RWPE2 (cell line): ENCODE data around the gene PTPRN2.

Source experiments
- ATAC-seq: fragments of 200-7000 bp; cut with Tn5 transposase; 3 replicates; pipeline ENCODE4 v1.9.1; 2021; ENCODE audit warnings: low read depth
- DNase-seq: peaks from one replicate; pipeline ENCODE4 v3.0.0-alpha.2; 2020; ENCODE audit warnings: low spot score
- H3K27ac ChIP-seq: fragments of 450-650 bp; 2 replicates; pipeline ENCODE4 v1.5.1; 2017; ENCODE audit warnings: mild to moderate bottlenecking; ENCODE audit not compliant: poor library complexity, severe bottlenecking
- H3K27me3 ChIP-seq: fragments of 250-450 bp; sonication (Bioruptor Pico); 2 replicates; pipeline ENCODE4 v1.5.1; 2021; ENCODE audit warnings: mild to moderate bottlenecking, moderate library complexity; ENCODE audit not compliant: insufficient read depth, poor library complexity, severe bottlenecking
- H3K36me3 ChIP-seq: fragments of 250-450 bp; sonication (Bioruptor Pico); 2 replicates; pipeline ENCODE4 v1.5.1; 2020; ENCODE audit warnings: low read depth, mild to moderate bottlenecking, moderate library complexity
- H3K4me1 ChIP-seq: fragments of 250-450 bp; sonication (Bioruptor Pico); 2 replicates; pipeline ENCODE4 v1.5.1; 2021; ENCODE audit warnings: mild to moderate bottlenecking, moderate library complexity; ENCODE audit not compliant: insufficient read depth, poor library complexity, severe bottlenecking
- H3K4me3 ChIP-seq: fragments of 250-450 bp; sonication (Bioruptor Pico); 2 replicates; pipeline ENCODE4 v1.5.1; 2021; ENCODE audit warnings: mild to moderate bottlenecking, moderate library complexity; ENCODE audit not compliant: severe bottlenecking
- H3K9me3 ChIP-seq: fragments of 250-450 bp; sonication (Bioruptor Pico); 2 replicates; pipeline ENCODE4 v1.5.1; 2021; ENCODE audit warnings: mild to moderate bottlenecking, moderate library complexity; ENCODE audit not compliant: severe bottlenecking
- TF ChIP-seq, protein P1 (sequence below): fragments of 450-650 bp; IDR thresholded peaks from one replicate; pipeline ENCODE4 v1.5.1; 2017; ENCODE audit warnings: mild to moderate bottlenecking, moderate library complexity; ENCODE audit not compliant: poor library complexity, severe bottlenecking

PTPRN2 gene

DNA sequence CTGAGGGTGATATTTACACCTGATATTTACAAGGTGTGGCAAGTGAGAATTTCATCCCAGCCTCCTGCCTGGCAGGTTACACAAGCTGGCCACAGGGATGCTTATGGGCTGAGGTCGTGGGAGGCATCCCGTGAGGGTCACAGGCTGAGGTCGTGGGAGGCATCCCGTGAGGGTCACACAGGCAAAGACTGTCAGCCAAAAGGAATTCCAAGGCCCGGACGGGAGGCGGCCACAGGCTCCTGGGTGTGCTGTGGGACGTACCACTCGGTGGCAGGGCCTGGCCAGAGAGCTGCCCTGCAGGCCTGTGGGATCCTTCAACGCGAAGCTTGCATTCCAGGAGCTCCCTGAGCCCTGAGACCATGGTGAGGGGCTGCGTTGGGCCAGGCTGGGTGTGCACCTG, 790.3 kb downstream of the PTPRN2 start:
- Histone ChIP-seq H3K4me1 (no peaks in the 10 kb centered on the region), H3K27me3 (no peaks in the 10 kb centered on the region), H3K27ac (no peak overlapping the region), H3K36me3 (no peaks in the 10 kb centered on the region), H3K9me3 (peaks cover 2% of the 10 kb centered on the region), H3K4me3 (no peak overlapping the region)
- TF ChIP-seq, protein P1, sequence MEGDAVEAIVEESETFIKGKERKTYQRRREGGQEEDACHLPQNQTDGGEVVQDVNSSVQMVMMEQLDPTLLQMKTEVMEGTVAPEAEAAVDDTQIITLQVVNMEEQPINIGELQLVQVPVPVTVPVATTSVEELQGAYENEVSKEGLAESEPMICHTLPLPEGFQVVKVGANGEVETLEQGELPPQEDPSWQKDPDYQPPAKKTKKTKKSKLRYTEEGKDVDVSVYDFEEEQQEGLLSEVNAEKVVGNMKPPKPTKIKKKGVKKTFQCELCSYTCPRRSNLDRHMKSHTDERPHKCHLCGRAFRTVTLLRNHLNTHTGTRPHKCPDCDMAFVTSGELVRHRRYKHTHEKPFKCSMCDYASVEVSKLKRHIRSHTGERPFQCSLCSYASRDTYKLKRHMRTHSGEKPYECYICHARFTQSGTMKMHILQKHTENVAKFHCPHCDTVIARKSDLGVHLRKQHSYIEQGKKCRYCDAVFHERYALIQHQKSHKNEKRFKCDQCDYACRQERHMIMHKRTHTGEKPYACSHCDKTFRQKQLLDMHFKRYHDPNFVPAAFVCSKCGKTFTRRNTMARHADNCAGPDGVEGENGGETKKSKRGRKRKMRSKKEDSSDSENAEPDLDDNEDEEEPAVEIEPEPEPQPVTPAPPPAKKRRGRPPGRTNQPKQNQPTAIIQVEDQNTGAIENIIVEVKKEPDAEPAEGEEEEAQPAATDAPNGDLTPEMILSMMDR, result no peak
- ATAC-seq, result no peak
- DNase-seq, result no peak

DNA sequence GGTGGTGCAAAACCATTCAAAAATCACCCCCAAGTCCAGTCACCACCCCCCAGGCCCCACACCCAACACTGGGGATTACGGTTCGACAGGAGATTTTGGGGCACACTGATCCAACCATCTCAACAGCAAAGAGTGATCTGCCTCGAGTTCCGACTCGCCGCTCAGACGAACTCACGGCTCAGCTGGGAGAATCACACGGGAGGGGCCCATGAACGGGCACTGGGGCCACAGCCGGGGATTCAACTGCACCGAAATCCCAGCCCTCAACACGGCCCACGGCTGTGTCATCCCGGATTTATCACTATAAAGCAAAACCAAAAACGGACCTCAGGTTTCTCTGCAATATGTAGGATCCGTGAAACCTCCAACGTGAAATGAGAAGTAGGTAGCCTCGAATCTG, 790.8 kb downstream of the PTPRN2 start:
- H3K27ac ChIP-seq, result no peak overlapping the region
- TF ChIP-seq, protein P1, result no peak
- H3K27me3 ChIP-seq, result no peaks in the 10 kb centered on the region
- no peak for DNase-seq
- H3K4me1 ChIP-seq, result no peaks in the 10 kb centered on the region
- H3K9me3 ChIP-seq, result peaks cover 2% of the 10 kb centered on the region
- H3K36me3 ChIP-seq, result no peaks in the 10 kb centered on the region
- no peak for ATAC-seq
- H3K4me3 ChIP-seq, result no peak overlapping the region

DNA sequence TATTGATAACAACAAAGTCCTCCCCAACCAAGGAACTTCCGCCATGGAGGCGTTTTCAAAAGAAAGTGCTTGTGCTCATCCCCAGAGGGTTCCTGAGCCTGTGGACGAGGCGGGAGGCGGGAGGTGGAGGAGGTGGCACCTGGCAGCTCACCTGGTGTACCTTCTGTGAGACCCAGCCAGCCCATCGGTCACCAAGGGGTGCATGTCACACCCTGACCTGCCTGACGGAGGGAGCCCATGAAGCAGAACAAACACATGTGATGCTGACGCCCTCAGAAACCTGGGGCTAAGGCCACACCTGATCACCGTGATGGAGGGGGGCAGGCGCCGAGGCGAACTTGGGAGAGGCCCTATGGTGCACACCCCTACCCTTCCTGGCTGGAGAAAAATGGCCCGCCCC, 792.0 kb downstream of the PTPRN2 start:
- DNase-seq (no peak), ATAC-seq (no peak)
- no peaks in the 10 kb centered on the region for H3K4me1 ChIP-seq
- no peak overlapping the region for H3K27ac ChIP-seq
- no peaks in the 10 kb centered on the region for H3K36me3 ChIP-seq
- H3K27me3 ChIP-seq, result no peaks in the 10 kb centered on the region
- no peak overlapping the region for H3K4me3 ChIP-seq
- TF ChIP-seq, protein P1, result no peak
- peaks cover 2% of the 10 kb centered on the region for H3K9me3 ChIP-seq

DNA sequence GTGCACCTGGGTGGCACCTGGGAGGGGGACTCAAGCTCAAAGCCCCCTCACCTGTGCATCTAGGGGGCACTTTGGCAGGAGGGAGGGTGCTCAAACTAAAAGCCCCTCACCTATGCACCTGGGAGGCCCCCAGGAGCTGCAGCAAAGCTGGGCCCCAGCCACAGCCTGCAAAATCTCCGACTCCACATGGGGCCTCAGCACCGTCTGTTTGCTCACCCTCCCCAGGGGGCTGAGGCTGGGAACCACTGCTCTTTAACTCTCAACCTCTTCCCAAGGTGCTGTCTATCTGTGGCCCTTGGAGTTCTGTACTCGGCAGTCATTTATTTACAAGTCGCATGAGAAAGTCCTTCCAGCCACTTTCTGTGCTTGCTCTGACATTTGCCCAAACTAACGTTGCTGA, 792.4 kb downstream of the PTPRN2 start:
- H3K27ac ChIP-seq, result no peak overlapping the region
- no peaks in the 10 kb centered on the region for H3K36me3 ChIP-seq
- H3K9me3 ChIP-seq, result peaks cover 2% of the 10 kb centered on the region
- DNase-seq, result no peak
- H3K4me3 ChIP-seq, result no peak overlapping the region
- no peaks in the 10 kb centered on the region for H3K27me3 ChIP-seq
- H3K4me1 ChIP-seq, result no peaks in the 10 kb centered on the region
- TF ChIP-seq, protein P1, result no peak
- no peak for ATAC-seq

DNA sequence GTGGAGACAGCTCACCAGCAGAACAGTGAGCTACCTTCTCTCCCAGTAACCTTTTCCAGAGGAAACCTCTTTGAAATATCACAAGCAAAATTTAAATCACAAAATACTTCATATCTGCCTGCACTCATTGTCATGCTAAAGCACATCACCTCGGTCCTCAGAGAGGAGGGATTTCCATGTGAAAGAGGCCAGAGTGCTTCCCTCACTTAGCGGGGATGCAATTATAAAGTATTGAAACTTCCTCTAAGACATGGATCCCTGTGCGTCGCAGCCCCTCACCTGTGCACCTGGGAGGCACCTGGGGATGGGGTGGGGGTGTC, 792.9 kb downstream of the PTPRN2 start:
- Histone ChIP-seq H3K4me3 (no peak overlapping the region), H3K9me3 (peaks cover 2% of the 10 kb centered on the region), H3K4me1 (no peaks in the 10 kb centered on the region), H3K36me3 (no peaks in the 10 kb centered on the region), H3K27me3 (no peaks in the 10 kb centered on the region), H3K27ac (no peak overlapping the region)
- no peak for ATAC-seq
- TF ChIP-seq, protein P1, result no peak
- no peak for DNase-seq
